Peyer's patch (tissue), 4 donors: ENCODE data around the gene TMA16.

ENCODE experiments used
- CTCF ChIP-seq, 6 experiments: fragments of 450-650 bp in 4 of 6; fragments of 200-600 bp in 2 of 6; sonication (generic) in 1 of 6; IDR thresholded peaks; one replicate each; pipeline ENCODE4 v1.5.1; 2017 to 2019; ENCODE audit warnings: antibody characterized with exemption in 6 of 6, mild to moderate bottlenecking in 3 of 6, moderate library complexity in 1 of 6
- POLR2A ChIP-seq, 2 donors: fragments of 450-650 bp; IDR thresholded peaks; one replicate each; pipeline ENCODE4 v1.5.1; 2017; ENCODE audit warnings: antibody characterized with exemption in 2 of 2, mild to moderate bottlenecking in 2 of 2, moderate library complexity in 2 of 2

- no peak for TF ChIP-seq CTCF (IDR thresholded peaks at IDR 0.05)
- no peak for TF ChIP-seq POLR2A (IDR thresholded peaks at IDR 0.05)
Observed at GRCh38 chr4:163493643-163494359, 689 bp upstream of the TMA16 start.
